ENCODE results near the gene DTL. TPM values are rescaled to one million over a fixed set of nuclear protein-coding genes. Genes with fewer than 3 reads are reported as not detected.

Gene DTL
- total RNA-seq, 2 experiments from 2014 or later = 74.1 to 77.5 TPM

GRCh38 chr1:212098771-212099170 is 63.2 kb downstream of the DTL start:
- CTCF ChIA-PET = interaction anchor here (1.0 kb wide), 1 partner anchor 9 kb away, joined by 3 read pairs; no protein-coding TSS in a partner anchor
- ATAC-seq (no peak), DNase-seq (no peak)
- H3K9me3 Mint-ChIP-seq (ENCODE audit: insufficient read depth) = peaks cover 6% of the 10 kb centered on the region
- peak overlapping the region; percentile 36 for H3K27ac Mint-ChIP-seq
- H3K36me3 Mint-ChIP-seq (ENCODE audit: low read depth) = peaks cover 86% of the 10 kb centered on the region
- H3K4me3 Mint-ChIP-seq = no peak overlapping the region
- peaks cover 21% of the 10 kb centered on the region for H3K4me1 Mint-ChIP-seq (ENCODE audit: low read depth)
- no peaks in the 10 kb centered on the region for H3K27me3 Mint-ChIP-seq (ENCODE audit: low read depth)
- POLR2A ChIA-PET = no interaction called here

DNA sequence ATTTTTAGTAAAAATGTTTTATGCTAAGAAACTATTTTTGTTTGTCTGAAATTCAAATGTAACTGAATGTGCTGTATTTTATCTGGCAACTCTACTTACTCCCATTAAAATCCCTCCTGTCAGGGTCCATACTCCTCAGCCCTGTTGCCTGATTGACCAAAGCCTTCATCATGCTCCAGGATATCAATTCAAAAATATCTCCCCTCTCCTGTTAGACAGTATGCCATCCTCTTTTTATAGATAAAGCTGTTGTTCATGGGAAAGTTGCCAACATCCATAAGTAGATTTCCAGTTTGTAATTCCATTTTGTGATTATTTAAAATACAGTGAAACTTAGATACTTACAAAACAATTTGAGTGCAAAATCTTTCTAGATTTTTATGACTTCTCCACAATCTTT is 65.7 kb downstream of the DTL start:
- ChIA-PET POLR2A (no interaction called here), CTCF (interaction anchor here (1.2 to 3.1 kb wide), 4 partner anchors 10 to 355 kb away, joined by 4 to 18 read pairs (median 6); no protein-coding TSS in a partner anchor)
- H3K4me1 Mint-ChIP-seq (ENCODE audit: low read depth) = peaks cover 8% of the 10 kb centered on the region
- DNase-seq (no peak), ATAC-seq (no peak)
- H3K36me3 Mint-ChIP-seq (ENCODE audit: low read depth) = peaks cover 83% of the 10 kb centered on the region
- H3K4me3 Mint-ChIP-seq = no peak overlapping the region
- H3K27me3 Mint-ChIP-seq (ENCODE audit: low read depth) = no peaks in the 10 kb centered on the region
- peaks cover 6% of the 10 kb centered on the region for H3K9me3 Mint-ChIP-seq (ENCODE audit: insufficient read depth)
- no peak overlapping the region for H3K27ac Mint-ChIP-seq

- POLR2A ChIA-PET = no interaction called here
Measured at GRCh38 chr1:212101735-212102134, 66.2 kb downstream of the DTL start.

GRCh38 chr1:212104586-212105325 is 69.2 kb downstream of the DTL start:
- ATAC-seq (no peak), DNase-seq (no peak)
- ChIA-PET CTCF (interaction anchor here (1.0 to 1.6 kb wide), 2 partner anchors 180 to 187 kb away, joined by 3 to 5 read pairs; no protein-coding TSS in a partner anchor), POLR2A (interaction anchor here (0.6 kb wide), 1 partner anchor 459 kb away, joined by 3 read pairs; no protein-coding TSS in a partner anchor)
- Mint-ChIP-seq H3K4me1 (ENCODE audit: low read depth) (peaks cover 8% of the 10 kb centered on the region), H3K9me3 (ENCODE audit: insufficient read depth) (no peaks in the 10 kb centered on the region), H3K4me3 (no peak overlapping the region), H3K27me3 (ENCODE audit: low read depth) (no peaks in the 10 kb centered on the region), H3K27ac (no peak overlapping the region), H3K36me3 (ENCODE audit: low read depth) (peaks cover 67% of the 10 kb centered on the region)

More at GRCh38 chr1:212101735-212102134, 66.2 kb downstream of the DTL start:
- DNase-seq (no peak), ATAC-seq (no peak)
- CTCF ChIA-PET = interaction anchor here (0.9 to 3.1 kb wide), 6 partner anchors 10 to 355 kb away, joined by 3 to 18 read pairs (median 5); partner anchors contain the start of genes DTL and INTS7
- peaks cover 6% of the 10 kb centered on the region for H3K4me1 Mint-ChIP-seq (ENCODE audit: low read depth)
- H3K27me3 Mint-ChIP-seq (ENCODE audit: low read depth) = no peaks in the 10 kb centered on the region
- peaks cover 6% of the 10 kb centered on the region for H3K9me3 Mint-ChIP-seq (ENCODE audit: insufficient read depth)
- H3K4me3 Mint-ChIP-seq = no peak overlapping the region
- H3K27ac Mint-ChIP-seq = no peak overlapping the region
- peaks cover 81% of the 10 kb centered on the region for H3K36me3 Mint-ChIP-seq (ENCODE audit: low read depth)

- CTCF ChIA-PET = interaction anchor here (0.5 to 1.1 kb wide), 4 partner anchors 28 to 371 kb away, joined by 3 to 4 read pairs (median 3); no protein-coding TSS in a partner anchor
- Mint-ChIP-seq H3K27me3 (ENCODE audit: low read depth) (no peaks in the 10 kb centered on the region), H3K27ac (no peak overlapping the region), H3K4me1 (ENCODE audit: low read depth) (peaks cover 8% of the 10 kb centered on the region), H3K36me3 (ENCODE audit: low read depth) (peaks cover 54% of the 10 kb centered on the region), H3K4me3 (no peak overlapping the region), H3K9me3 (ENCODE audit: insufficient read depth) (no peaks in the 10 kb centered on the region)
- no peak for ATAC-seq
- POLR2A ChIA-PET = no interaction called here
- DNase-seq = no peak
Measured at GRCh38 chr1:212106286-212106792, 70.8 kb downstream of the DTL start.

DNA sequence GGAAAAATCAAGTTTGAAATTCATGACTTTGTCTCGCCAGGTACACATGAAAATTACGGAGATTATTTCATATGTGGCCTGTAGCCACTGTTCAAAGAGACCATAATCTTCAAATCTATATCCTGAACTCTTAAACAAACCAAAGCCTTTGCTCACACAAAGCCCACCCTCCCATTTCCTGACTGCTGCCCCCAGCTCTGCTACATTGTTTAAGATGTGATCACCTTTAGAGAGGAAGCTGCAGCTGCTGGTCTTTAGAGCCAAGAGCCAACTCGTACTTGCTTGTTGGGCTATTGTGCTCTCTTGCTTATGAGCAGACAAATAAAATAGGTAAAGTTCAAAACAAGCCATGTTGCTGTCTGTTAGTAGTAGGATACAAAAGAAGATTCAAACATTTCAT is 71.9 kb downstream of the DTL start:
- ATAC-seq (no peak), DNase-seq (no peak)
- peaks cover 8% of the 10 kb centered on the region for H3K4me1 Mint-ChIP-seq (ENCODE audit: low read depth)
- no peaks in the 10 kb centered on the region for H3K9me3 Mint-ChIP-seq (ENCODE audit: insufficient read depth)
- H3K27me3 Mint-ChIP-seq (ENCODE audit: low read depth) = no peaks in the 10 kb centered on the region
- no peak overlapping the region for H3K27ac Mint-ChIP-seq
- H3K36me3 Mint-ChIP-seq (ENCODE audit: low read depth) = peaks cover 46% of the 10 kb centered on the region
- no peak overlapping the region for H3K4me3 Mint-ChIP-seq
- ChIA-PET POLR2A (interaction anchor here (0.6 kb wide), 1 partner anchor 19 kb away, joined by 3 read pairs; no protein-coding TSS in a partner anchor), CTCF (interaction anchor here (0.7 to 1.2 kb wide), 3 partner anchors 9 to 177 kb away, joined by 3 to 4 read pairs (median 3); no protein-coding TSS in a partner anchor)

DNA sequence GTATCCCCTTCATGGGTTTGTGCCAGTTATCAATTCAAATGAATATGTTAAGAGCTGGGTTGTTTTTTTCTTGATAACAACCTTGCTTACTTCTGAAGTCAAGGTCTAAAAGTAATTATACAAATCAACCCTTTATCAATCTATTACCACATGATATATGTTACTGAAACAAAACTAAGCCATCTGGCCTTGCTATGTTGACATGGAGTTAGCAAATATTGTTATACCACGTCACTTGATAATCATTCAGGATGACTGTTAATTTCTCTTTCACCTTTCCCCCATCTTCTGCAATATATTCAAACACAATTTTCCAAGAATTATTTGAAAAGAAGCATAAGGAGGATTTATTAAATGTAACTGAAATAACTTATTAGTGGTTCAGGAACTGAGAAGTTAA is 72.6 kb downstream of the DTL start:
- DNase-seq = no peak
- POLR2A ChIA-PET = no interaction called here
- H3K27me3 Mint-ChIP-seq (ENCODE audit: low read depth) = no peaks in the 10 kb centered on the region
- no peak for ATAC-seq
- no peak overlapping the region for H3K4me3 Mint-ChIP-seq
- peaks cover 42% of the 10 kb centered on the region for H3K36me3 Mint-ChIP-seq (ENCODE audit: low read depth)
- CTCF ChIA-PET = interaction anchor here (1.0 to 1.2 kb wide), 2 partner anchors 10 to 176 kb away, joined by 3 to 4 read pairs; no protein-coding TSS in a partner anchor
- no peaks in the 10 kb centered on the region for H3K9me3 Mint-ChIP-seq (ENCODE audit: insufficient read depth)
- H3K4me1 Mint-ChIP-seq (ENCODE audit: low read depth) = peaks cover 8% of the 10 kb centered on the region
- no peak overlapping the region for H3K27ac Mint-ChIP-seq

- no peak overlapping the region for H3K27ac Mint-ChIP-seq
- H3K4me3 Mint-ChIP-seq = no peak overlapping the region
- no peak for ATAC-seq
- DNase-seq = no peak
- ChIA-PET POLR2A (no interaction called here), CTCF (no interaction called here)
- no peaks in the 10 kb centered on the region for H3K9me3 Mint-ChIP-seq (ENCODE audit: insufficient read depth)
- H3K27me3 Mint-ChIP-seq (ENCODE audit: low read depth) = no peaks in the 10 kb centered on the region
- H3K36me3 Mint-ChIP-seq (ENCODE audit: low read depth) = peaks cover 37% of the 10 kb centered on the region
- H3K4me1 Mint-ChIP-seq (ENCODE audit: low read depth) = peaks cover 8% of the 10 kb centered on the region
Measured at GRCh38 chr1:212108981-212109380, 73.4 kb downstream of the DTL start.

DNA sequence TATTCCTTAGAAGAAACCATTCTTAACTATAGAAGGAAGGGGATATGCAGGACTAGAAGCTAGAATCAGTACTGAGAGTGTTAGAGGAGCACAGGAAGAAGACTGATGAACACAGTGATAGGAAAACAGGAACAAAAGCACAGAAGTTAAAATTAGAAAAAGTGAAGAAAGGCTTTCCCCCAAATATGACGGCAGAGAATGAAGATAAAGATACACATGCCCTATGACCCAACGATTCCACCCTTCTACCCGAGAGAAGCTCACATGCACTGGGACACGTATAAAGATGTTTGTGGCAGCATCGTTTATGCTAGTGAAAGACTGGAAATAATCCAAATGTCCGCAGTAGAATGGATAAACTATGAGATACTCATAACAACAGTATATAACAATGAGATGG is 74.2 kb downstream of the DTL start:
- POLR2A ChIA-PET = no interaction called here
- no peaks in the 10 kb centered on the region for H3K9me3 Mint-ChIP-seq (ENCODE audit: insufficient read depth)
- no peak for ATAC-seq
- peaks cover 8% of the 10 kb centered on the region for H3K4me1 Mint-ChIP-seq (ENCODE audit: low read depth)
- no peaks in the 10 kb centered on the region for H3K27me3 Mint-ChIP-seq (ENCODE audit: low read depth)
- CTCF ChIA-PET = interaction anchor here (1.7 kb wide), 1 partner anchor 38 kb away, joined by 5 read pairs; no protein-coding TSS in a partner anchor
- H3K4me3 Mint-ChIP-seq = no peak overlapping the region
- H3K36me3 Mint-ChIP-seq (ENCODE audit: low read depth) = peaks cover 30% of the 10 kb centered on the region
- no peak overlapping the region for H3K27ac Mint-ChIP-seq
- DNase-seq = no peak

GRCh38 chr1:212110617-212111016 is 75.1 kb downstream of the DTL start:
- H3K4me3 Mint-ChIP-seq = no peak overlapping the region
- H3K27me3 Mint-ChIP-seq (ENCODE audit: low read depth) = no peaks in the 10 kb centered on the region
- ChIA-PET CTCF (interaction anchor here (1.7 kb wide), 1 partner anchor 39 kb away, joined by 5 read pairs; no protein-coding TSS in a partner anchor), POLR2A (no interaction called here)
- peaks cover 8% of the 10 kb centered on the region for H3K4me1 Mint-ChIP-seq (ENCODE audit: low read depth)
- DNase-seq = no peak
- no peak for ATAC-seq
- no peak overlapping the region for H3K27ac Mint-ChIP-seq
- H3K36me3 Mint-ChIP-seq (ENCODE audit: low read depth) = peaks cover 26% of the 10 kb centered on the region
- H3K9me3 Mint-ChIP-seq (ENCODE audit: insufficient read depth) = no peaks in the 10 kb centered on the region

DNA sequence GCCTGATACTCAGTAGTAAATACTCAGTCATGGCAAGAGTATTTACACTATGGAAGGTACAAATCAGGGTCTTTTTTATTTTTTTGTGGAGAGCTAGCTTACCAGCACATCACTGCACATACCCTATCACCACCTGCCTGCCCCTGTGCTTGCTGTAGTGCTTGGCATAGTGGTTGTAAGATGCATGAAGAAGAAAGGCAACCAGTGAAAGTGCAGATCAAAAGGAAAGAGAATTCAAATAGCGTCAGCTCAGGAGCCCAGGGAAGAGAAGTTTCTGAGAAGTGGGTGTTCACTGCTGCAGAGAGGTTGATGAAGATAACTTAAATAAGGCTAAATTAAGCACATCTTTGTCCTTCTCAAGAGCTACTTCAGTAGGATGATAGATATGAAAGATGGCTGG is 76.0 kb downstream of the DTL start:
- ChIA-PET CTCF (interaction anchor here (1.0 kb wide), 1 partner anchor 10 kb away, joined by 6 read pairs; no protein-coding TSS in a partner anchor), POLR2A (no interaction called here)
- H3K36me3 Mint-ChIP-seq (ENCODE audit: low read depth) = peaks cover 20% of the 10 kb centered on the region
- no peaks in the 10 kb centered on the region for H3K9me3 Mint-ChIP-seq (ENCODE audit: insufficient read depth)
- no peak for ATAC-seq
- no peaks in the 10 kb centered on the region for H3K27me3 Mint-ChIP-seq (ENCODE audit: low read depth)
- DNase-seq = no peak
- H3K4me3 Mint-ChIP-seq = no peak overlapping the region
- H3K27ac Mint-ChIP-seq = no peak overlapping the region
- peaks cover 8% of the 10 kb centered on the region for H3K4me1 Mint-ChIP-seq (ENCODE audit: low read depth)

GRCh38 chr1:212113706-212114105 is 78.2 kb downstream of the DTL start:
- CTCF ChIA-PET = no interaction called here
- Mint-ChIP-seq H3K27ac (no peak overlapping the region), H3K9me3 (ENCODE audit: insufficient read depth) (no peaks in the 10 kb centered on the region), H3K4me3 (no peak overlapping the region), H3K4me1 (ENCODE audit: low read depth) (peaks cover 4% of the 10 kb centered on the region), H3K27me3 (ENCODE audit: low read depth) (no peaks in the 10 kb centered on the region), H3K36me3 (ENCODE audit: low read depth) (peaks cover 4% of the 10 kb centered on the region)
- DNase-seq = no peak
- no peak for ATAC-seq
- POLR2A ChIA-PET = no interaction called here

All from activated CD8-positive, alpha-beta T cell treated with anti-CD3 and anti-CD28 coated beads, Interleukin-2, amount 10 ng/mL, durations not matched to agents 7 days and 5 days (primary cell).